Adrenal gland (tissue), 5 donors: ENCODE measurements around the gene PRDM12.
"Not testable (repeated sequence)": the region's sequence is repeated elsewhere in the genome, so short reads cannot be mapped to it uniquely, and the experiment has no call there.

Source experiments
- CTCF ChIP-seq, 6 experiments: fragments of 450-650 bp in 4 of 6; fragments of 200-600 bp in 2 of 6; sonication (generic) in 1 of 6; IDR thresholded peaks; 1 replicate in 5 of 6; 2 replicates in 1 of 6; pipeline versions ENCODE4 v1.5.1 to v1.8.0; 2016 to 2021; ENCODE audit warnings: antibody characterized with exemption in 6 of 6, mild to moderate bottlenecking in 2 of 6, moderate library complexity in 1 of 6
- POLR2A ChIP-seq, 2 donors: fragments of 450-650 bp; IDR thresholded peaks; one replicate each; pipeline ENCODE4 v1.6.1; 2017; ENCODE audit warnings: antibody characterized with exemption in 2 of 2, mild to moderate bottlenecking in 2 of 2, moderate library complexity in 1 of 2
- donor health status: DM: no; HTN: no; CAD: no.

- TF ChIP-seq CTCF, POLR2A (IDR thresholded peaks at IDR 0.05): not testable (repeated sequence)
Observed at GRCh38 chr9:130685945-130686344, 21.6 kb downstream of the PRDM12 start.
